DND-41 (cell line): Measurements from ENCODE around the gene HPGDS.

Experiments
- CTCF ChIP-seq: IDR thresholded peaks from 2 replicates; pipeline ENCODE4 v1.5.1; 2012; ENCODE audit warnings: borderline replicate concordance, low read length, moderate library complexity, mild to moderate bottlenecking; ENCODE audit not compliant: poor library complexity, severe bottlenecking; ENCODE audit errors: extremely low read depth
- EZH2 ChIP-seq: IDR thresholded peaks from 3 replicates; pipeline ENCODE4 v1.6.1; 2012; ENCODE audit warnings: borderline replicate concordance, low read depth, mild to moderate bottlenecking, moderate library complexity, low read length, inconsistent platforms; ENCODE audit not compliant: severe bottlenecking

GRCh38 chr4:94253036-94253435, 89.6 kb downstream of the HPGDS start:
- TF ChIP-seq CTCF (no peak), EZH2 (no peak)
